Measurements from ENCODE around the gene FAHD2A. TPM values are rescaled to one million over a fixed set of nuclear protein-coding genes. Genes with fewer than 3 reads are reported as not detected.
"Not testable (repeated sequence)": the region's sequence is repeated elsewhere in the genome, so short reads cannot be mapped to it uniquely, and the experiment has no call there.

The FAHD2A gene
- total and polyA plus RNA-seq, 7 donors = 8.9 to 30.5 (median 19.4) TPM

- peak; percentile 52 for DNase-seq
- Histone ChIP-seq H3K27me3 (no peaks in the 10 kb centered on the region), H3K27ac (no peak overlapping the region), H3K4me1 (peaks cover 0 to 6% (median 0%) of the 10 kb centered on the region in 4 donors), H3K4me3 (no peak overlapping the region), H3K9me3 (no peaks in the 10 kb centered on the region), H3K36me3 (no peaks in the 10 kb centered on the region)
- WGBS, 2 donors = 89 to 93% methylated on average over 5 of the region's 5 CpGs
- intact Hi-C loops (cut with DNase I) = no loop called here
- TF ChIP-seq POLR2A (IDR thresholded peaks at IDR 0.05) = no peak
- TF ChIP-seq EP300 (IDR thresholded peaks at IDR 0.05) = no peak
- TF ChIP-seq POLR2AphosphoS5 (IDR thresholded peaks at IDR 0.05) = no peak
- no peak for TF ChIP-seq CTCF (IDR thresholded peaks at IDR 0.05)
These were observed 48.0 kb upstream of the FAHD2A start for GRCh38 chr2:95354469-95354901.

- Histone ChIP-seq H3K9me3 (no peaks in the 10 kb centered on the region), H3K4me1 (peaks cover 0 to 9% (median 0%) of the 10 kb centered on the region in 4 donors), H3K27me3 (no peaks in the 10 kb centered on the region), H3K27ac (no peak overlapping the region), H3K36me3 (no peaks in the 10 kb centered on the region), H3K4me3 (no peak overlapping the region)
- intact Hi-C loops (cut with DNase I) = no loop called here
- TF ChIP-seq POLR2A (IDR thresholded peaks at IDR 0.05) = no peak
- no peak for TF ChIP-seq POLR2AphosphoS5 (IDR thresholded peaks at IDR 0.05)
- no peak for TF ChIP-seq CTCF (IDR thresholded peaks at IDR 0.05)
- TF ChIP-seq EP300 (IDR thresholded peaks at IDR 0.05) = no peak
- peak; percentile 32 for DNase-seq
- 87 to 92% methylated on average over 8 of the region's 8 CpGs for WGBS, 2 donors
These were observed 47.6 kb upstream of the FAHD2A start for GRCh38 chr2:95354925-95355324.

- H3K36me3 ChIP-seq; intact Hi-C loops (cut with DNase I); H3K9me3 ChIP-seq; H3K27ac ChIP-seq; H3K4me3 ChIP-seq; H3K27me3 ChIP-seq; H3K4me1 ChIP-seq: not testable (repeated sequence)
- DNase-seq = peak; percentile 28
- 89% methylated on average over 4 of the region's 5 CpGs for whole genome bisulfite sequencing, 2 donors
These were observed 47.0 kb upstream of the FAHD2A start for GRCh38 chr2:95355486-95355885.

- H3K36me3 ChIP-seq = no peaks in the 10 kb centered on the region
- 88 to 94% methylated on average over 12 of the region's 12 CpGs for WGBS, 2 donors
- DNase-seq = peak; percentile 40
These were observed 45.4 kb upstream of the FAHD2A start for GRCh38 chr2:95356821-95357700.

More at GRCh38 chr2:95356821-95357700, 45.4 kb upstream of the FAHD2A start:
- peaks cover 0 to 9% (median 0%) of the 10 kb centered on the region in 4 donors for H3K4me1 ChIP-seq
- no peak for TF ChIP-seq CTCF (IDR thresholded peaks at IDR 0.05)
- TF ChIP-seq POLR2A (IDR thresholded peaks at IDR 0.05) = no peak
- TF ChIP-seq EP300 (IDR thresholded peaks at IDR 0.05) = no peak
- no peak for TF ChIP-seq POLR2AphosphoS5 (IDR thresholded peaks at IDR 0.05)
- no peaks in the 10 kb centered on the region for H3K9me3 ChIP-seq
- intact Hi-C loops (cut with DNase I) = no loop called here
- H3K4me3 ChIP-seq = no peak overlapping the region
- H3K27ac ChIP-seq = no peak overlapping the region
- H3K27me3 ChIP-seq = no peaks in the 10 kb centered on the region
